ENCODE results near the gene FOXO3.

Gene FOXO3

GRCh38 chr6:108671175-108671574 lies 110.5 kb downstream of the FOXO3 start:
- H4K8ac ChIP-seq (ENCODE audit: low read length), result no peak overlapping the region
- H3K4me3 ChIP-seq (ENCODE audit: insufficient read depth in 1 of 2, low read depth in 1 of 2, low read length in 2 of 2), result no peak overlapping the region
- H3K4ac ChIP-seq (ENCODE audit: low read depth in 1 of 2, low read length in 2 of 2), result no peak overlapping the region
- H2AK5ac ChIP-seq (ENCODE audit: low read length, severe bottlenecking), result no peak overlapping the region
- no peak overlapping the region for H2AFZ ChIP-seq (ENCODE audit: low read depth, low read length)
- no peak overlapping the region for H3K23ac ChIP-seq (ENCODE audit: low read length in 2 of 2)
- H2BK15ac ChIP-seq (ENCODE audit: low read depth, poor library complexity, severe bottlenecking), result no peak overlapping the region
- no peaks in the 10 kb centered on the region for H3K27me3 ChIP-seq (ENCODE audit: control insufficient read depth in 1 of 2, insufficient read depth in 1 of 2, low read length in 2 of 2)
- H3K14ac ChIP-seq (ENCODE audit: low read length in 2 of 2), result no peak overlapping the region
- H3K4me2 ChIP-seq (ENCODE audit: low read length, poor library complexity, severe bottlenecking), result no peak overlapping the region
- H2BK5ac ChIP-seq (ENCODE audit: low read depth, low read length, poor library complexity, severe bottlenecking), result no peak overlapping the region
- H3K18ac ChIP-seq (ENCODE audit: low read depth in 1 of 2, low read length in 2 of 2), result no peak overlapping the region
- WGBS, result 63% methylated on average over 2 of the region's 2 CpGs
- no peak overlapping the region for H2BK12ac ChIP-seq (ENCODE audit: low read length in 2 of 2)
- no peak overlapping the region for H3K9ac ChIP-seq (ENCODE audit: low read length)
- H3K27ac ChIP-seq (ENCODE audit: low read length, poor library complexity, severe bottlenecking), result no peak overlapping the region
- no peak for DNase-seq
- H2BK120ac ChIP-seq (ENCODE audit: low read depth, low read length), result no peak overlapping the region
- no peak overlapping the region for H4K91ac ChIP-seq (ENCODE audit: low read length)
- peaks cover 29% of the 10 kb centered on the region for H3K79me1 ChIP-seq (replicated peaks; ENCODE audit: low read length, poor library complexity, severe bottlenecking)
- H3K4me1 ChIP-seq (ENCODE audit: control insufficient read depth, insufficient read depth, low read depth, low read length), result peaks cover 8% of the 10 kb centered on the region
- H3K36me3 ChIP-seq (ENCODE audit: control insufficient read depth in 1 of 2, insufficient read depth in 2 of 2, low read depth in 1 of 2, low read length in 2 of 2), result peaks cover 3 to 11% of the 10 kb centered on the region in 2 experiments
- no peaks in the 10 kb centered on the region for H3K9me3 ChIP-seq (ENCODE audit: control insufficient read depth, low read length)

- Histone ChIP-seq H3K4me2 (ENCODE audit: low read length, poor library complexity, severe bottlenecking) (no peak overlapping the region), H4K8ac (ENCODE audit: low read length) (peak overlapping the region; percentile 76), H4K91ac (ENCODE audit: low read length) (no peak overlapping the region), H3K14ac (ENCODE audit: low read length in 2 of 2) (no peak overlapping the region), H2AK5ac (ENCODE audit: low read length, severe bottlenecking) (no peak overlapping the region), H3K4me1 (ENCODE audit: control insufficient read depth, insufficient read depth, low read depth, low read length) (peaks cover 8% of the 10 kb centered on the region), H3K27me3 (ENCODE audit: control insufficient read depth in 1 of 2, insufficient read depth in 1 of 2, low read length in 2 of 2) (no peaks in the 10 kb centered on the region), H2BK5ac (ENCODE audit: low read depth, low read length, poor library complexity, severe bottlenecking) (no peak overlapping the region), H2BK12ac (ENCODE audit: low read length in 2 of 2) (no peak overlapping the region), H3K4me3 (ENCODE audit: insufficient read depth in 1 of 2, low read depth in 1 of 2, low read length in 2 of 2) (no peak overlapping the region), H2BK120ac (ENCODE audit: low read depth, low read length) (no peak overlapping the region), H3K79me1 (replicated peaks; ENCODE audit: low read length, poor library complexity, severe bottlenecking) (peaks cover 26% of the 10 kb centered on the region), H3K4ac (ENCODE audit: low read depth in 1 of 2, low read length in 2 of 2) (no peak overlapping the region), H3K9ac (ENCODE audit: low read length) (no peak overlapping the region), H2AFZ (ENCODE audit: low read depth, low read length) (no peak overlapping the region), H3K27ac (ENCODE audit: low read length, poor library complexity, severe bottlenecking) (no peak overlapping the region), H3K18ac (ENCODE audit: low read depth in 1 of 2, low read length in 2 of 2) (no peak overlapping the region), H3K36me3 (ENCODE audit: control insufficient read depth in 1 of 2, insufficient read depth in 2 of 2, low read depth in 1 of 2, low read length in 2 of 2) (peaks cover 3 to 9% of the 10 kb centered on the region in 2 experiments), H3K9me3 (ENCODE audit: control insufficient read depth, low read length) (no peaks in the 10 kb centered on the region), H3K23ac (ENCODE audit: low read length in 2 of 2) (no peak overlapping the region), H2BK15ac (ENCODE audit: low read depth, poor library complexity, severe bottlenecking) (no peak overlapping the region)
- 86% methylated on average over 4 of the region's 4 CpGs for WGBS
- no peak for DNase-seq
These were observed 111.1 kb downstream of the FOXO3 start for GRCh38 chr6:108671790-108672189.

- Histone ChIP-seq H3K4me1 (ENCODE audit: control insufficient read depth, insufficient read depth, low read depth, low read length) (peaks cover 8% of the 10 kb centered on the region), H2AFZ (ENCODE audit: low read depth, low read length) (no peak overlapping the region), H3K36me3 (ENCODE audit: control insufficient read depth in 1 of 2, insufficient read depth in 2 of 2, low read depth in 1 of 2, low read length in 2 of 2) (peaks cover 3 to 4% of the 10 kb centered on the region in 2 experiments), H2AK5ac (ENCODE audit: low read length, severe bottlenecking) (no peak overlapping the region), H2BK15ac (ENCODE audit: low read depth, poor library complexity, severe bottlenecking) (no peak overlapping the region), H3K14ac (ENCODE audit: low read length in 2 of 2) (no peak overlapping the region), H3K9me3 (ENCODE audit: control insufficient read depth, low read length) (no peaks in the 10 kb centered on the region), H3K4ac (ENCODE audit: low read depth in 1 of 2, low read length in 2 of 2) (no peak overlapping the region), H4K91ac (ENCODE audit: low read length) (no peak overlapping the region), H3K4me2 (ENCODE audit: low read length, poor library complexity, severe bottlenecking) (no peak overlapping the region), H3K18ac (ENCODE audit: low read depth in 1 of 2, low read length in 2 of 2) (no peak overlapping the region), H2BK12ac (ENCODE audit: low read length in 2 of 2) (no peak overlapping the region), H3K79me1 (replicated peaks; ENCODE audit: low read length, poor library complexity, severe bottlenecking) (peaks cover 26% of the 10 kb centered on the region), H3K9ac (ENCODE audit: low read length) (no peak overlapping the region), H3K23ac (ENCODE audit: low read length in 2 of 2) (no peak overlapping the region), H4K8ac (ENCODE audit: low read length) (no peak overlapping the region), H2BK5ac (ENCODE audit: low read depth, low read length, poor library complexity, severe bottlenecking) (no peak overlapping the region), H3K27ac (ENCODE audit: low read length, poor library complexity, severe bottlenecking) (no peak overlapping the region), H2BK120ac (ENCODE audit: low read depth, low read length) (no peak overlapping the region), H3K27me3 (ENCODE audit: control insufficient read depth in 1 of 2, insufficient read depth in 1 of 2, low read length in 2 of 2) (no peaks in the 10 kb centered on the region), H3K4me3 (ENCODE audit: insufficient read depth in 1 of 2, low read depth in 1 of 2, low read length in 2 of 2) (no peak overlapping the region)
- DNase-seq, result no peak
- WGBS, result 100% methylated on average over 1 of the region's 3 CpGs
These were observed 111.9 kb downstream of the FOXO3 start for GRCh38 chr6:108672641-108673040.

GRCh38 chr6:108673153-108673552 lies 112.4 kb downstream of the FOXO3 start:
- H4K91ac ChIP-seq (ENCODE audit: low read length), result no peak overlapping the region
- peak overlapping the region in 1 of 2 experiments; percentile 6 for H3K4ac ChIP-seq (ENCODE audit: low read depth in 1 of 2, low read length in 2 of 2)
- no peak overlapping the region for H2AK5ac ChIP-seq (ENCODE audit: low read length, severe bottlenecking)
- no peak for DNase-seq
- no peak overlapping the region for H3K9ac ChIP-seq (ENCODE audit: low read length)
- peak overlapping the region; percentile 36 for H4K8ac ChIP-seq (ENCODE audit: low read length)
- no peak overlapping the region for H3K18ac ChIP-seq (ENCODE audit: low read depth in 1 of 2, low read length in 2 of 2)
- H2BK5ac ChIP-seq (ENCODE audit: low read depth, low read length, poor library complexity, severe bottlenecking), result no peak overlapping the region
- no peak overlapping the region for H2AFZ ChIP-seq (ENCODE audit: low read depth, low read length)
- H3K4me3 ChIP-seq (ENCODE audit: insufficient read depth in 1 of 2, low read depth in 1 of 2, low read length in 2 of 2), result no peak overlapping the region
- H3K4me1 ChIP-seq (ENCODE audit: control insufficient read depth, insufficient read depth, low read depth, low read length), result peaks cover 6% of the 10 kb centered on the region
- WGBS, result 96% methylated on average over 6 of the region's 6 CpGs
- peaks cover 26% of the 10 kb centered on the region for H3K79me1 ChIP-seq (replicated peaks; ENCODE audit: low read length, poor library complexity, severe bottlenecking)
- no peak overlapping the region for H3K27ac ChIP-seq (ENCODE audit: low read length, poor library complexity, severe bottlenecking)
- no peak overlapping the region for H2BK120ac ChIP-seq (ENCODE audit: low read depth, low read length)
- H3K14ac ChIP-seq (ENCODE audit: low read length in 2 of 2), result no peak overlapping the region
- H3K36me3 ChIP-seq (ENCODE audit: control insufficient read depth in 1 of 2, insufficient read depth in 2 of 2, low read depth in 1 of 2, low read length in 2 of 2), result peaks cover 3 to 4% of the 10 kb centered on the region in 2 experiments
- no peaks in the 10 kb centered on the region for H3K27me3 ChIP-seq (ENCODE audit: control insufficient read depth in 1 of 2, insufficient read depth in 1 of 2, low read length in 2 of 2)
- H2BK15ac ChIP-seq (ENCODE audit: low read depth, poor library complexity, severe bottlenecking), result no peak overlapping the region
- H3K23ac ChIP-seq (ENCODE audit: low read length in 2 of 2), result no peak overlapping the region
- no peak overlapping the region for H2BK12ac ChIP-seq (ENCODE audit: low read length in 2 of 2)
- H3K4me2 ChIP-seq (ENCODE audit: low read length, poor library complexity, severe bottlenecking), result no peak overlapping the region
- H3K9me3 ChIP-seq (ENCODE audit: control insufficient read depth, low read length), result no peaks in the 10 kb centered on the region
